SW480 (cell line): ENCODE data around the gene EWSR1.

Source experiments
- DNase-seq: peaks from one replicate; pipeline ENCODE4 v3.0.0-alpha.2; 2016; ENCODE audit warnings: low spot score

The EWSR1 gene

DNA sequence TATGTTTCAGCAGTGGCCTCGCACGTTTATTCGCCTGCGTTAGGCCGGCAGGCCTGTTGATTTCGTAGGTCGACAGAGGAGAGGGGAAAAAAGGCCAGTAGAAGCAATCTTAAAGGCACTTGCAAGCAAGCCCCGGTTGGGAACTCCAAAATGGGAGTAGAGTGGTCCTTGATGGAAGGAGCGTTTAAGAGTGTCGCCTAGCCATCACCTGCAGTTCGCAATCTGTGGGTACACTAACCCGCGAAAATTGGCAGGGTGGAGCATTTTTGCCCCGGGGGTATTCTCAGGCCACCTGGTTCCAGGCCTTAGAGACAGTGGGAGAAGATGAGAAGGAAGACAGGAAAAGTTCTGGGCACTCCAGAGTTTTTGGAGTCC is 1.1 kb downstream of the EWSR1 start:
- DNase-seq = no peak

DNA sequence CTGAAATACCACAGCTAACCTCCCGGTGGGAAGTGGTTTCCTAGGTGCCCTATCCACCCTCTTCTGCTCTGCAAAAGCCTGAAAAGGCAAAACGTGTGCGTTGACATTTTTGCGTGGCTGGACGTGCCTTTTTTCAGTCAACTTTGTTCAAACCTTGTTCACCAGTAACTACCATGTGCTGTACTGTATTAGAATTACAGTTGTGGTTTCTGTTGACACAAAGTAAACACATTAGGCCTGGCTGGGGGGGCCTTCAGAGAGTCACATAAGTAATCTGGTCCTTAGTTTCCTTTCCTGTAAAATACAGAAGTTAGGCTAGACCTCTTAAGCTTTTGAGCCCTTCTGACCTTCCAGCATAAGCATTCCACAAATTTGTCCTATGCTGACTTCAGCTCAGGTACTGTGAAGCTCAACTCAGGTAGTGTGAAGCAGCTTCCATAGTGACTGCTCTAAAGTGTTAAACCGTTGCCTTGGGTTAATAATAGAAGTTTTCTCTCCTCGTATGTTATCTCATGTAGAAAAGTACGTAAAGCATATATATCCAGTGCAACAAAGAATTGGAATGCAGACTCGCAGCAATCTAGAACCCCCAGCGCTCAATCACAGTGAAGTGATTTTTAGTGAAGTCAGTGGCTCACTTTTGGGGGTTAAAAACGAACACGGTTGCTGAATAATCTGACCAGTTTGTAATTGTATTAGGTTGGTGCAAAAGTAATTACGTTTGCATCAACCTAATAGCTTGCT is 1.8 kb downstream of the EWSR1 start:
- DNase-seq = no peak

GRCh38 chr22:29270475-29271271 is 2.6 kb downstream of the EWSR1 start:
- DNase-seq = no peak

GRCh38 chr22:29272624-29273023 is 4.6 kb downstream of the EWSR1 start:
- no peak for DNase-seq

GRCh38 chr22:29275167-29275566 is 7.1 kb downstream of the EWSR1 start:
- DNase-seq = no peak

DNA sequence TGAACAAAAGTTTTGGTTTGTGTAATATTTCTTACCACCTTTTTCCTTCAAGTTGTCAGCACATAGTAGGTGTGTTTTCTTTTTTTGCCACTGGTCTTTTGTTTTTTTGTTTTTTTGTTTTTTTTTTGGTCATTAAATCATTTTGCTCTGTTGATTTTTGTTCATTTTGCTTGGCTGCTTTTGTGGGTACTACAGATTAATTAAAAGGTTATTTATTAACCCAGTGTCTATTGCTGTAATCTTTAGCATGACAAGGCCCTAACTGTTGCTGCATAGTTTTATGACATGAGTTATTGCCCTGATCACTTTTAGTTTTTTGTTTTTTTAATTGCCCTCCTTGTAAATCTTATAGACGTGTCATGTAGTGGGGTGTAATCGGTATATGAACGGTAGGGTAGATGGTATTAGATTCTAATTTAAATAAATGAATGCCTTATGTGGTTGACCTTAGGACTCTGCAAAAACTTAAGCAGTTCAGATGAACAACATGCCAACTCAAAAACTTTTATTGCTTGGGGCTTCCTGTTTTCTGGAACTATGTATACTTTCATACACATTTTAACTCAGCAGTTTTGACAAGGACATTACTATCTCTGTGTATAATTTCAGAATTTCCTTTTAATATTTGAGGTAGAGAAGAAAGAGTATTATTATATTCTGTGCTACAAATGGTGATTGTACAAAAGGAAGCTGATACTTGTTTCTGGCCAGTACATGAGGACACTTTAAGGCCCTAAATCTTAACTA is 7.9 kb downstream of the EWSR1 start:
- DNase-seq = peak; percentile 52

- DNase-seq = no peak
Measured at GRCh38 chr22:29277927-29278326, 9.9 kb downstream of the EWSR1 start.

- no peak for DNase-seq
Measured at GRCh38 chr22:29284196-29284595, 16.1 kb downstream of the EWSR1 start.

DNA sequence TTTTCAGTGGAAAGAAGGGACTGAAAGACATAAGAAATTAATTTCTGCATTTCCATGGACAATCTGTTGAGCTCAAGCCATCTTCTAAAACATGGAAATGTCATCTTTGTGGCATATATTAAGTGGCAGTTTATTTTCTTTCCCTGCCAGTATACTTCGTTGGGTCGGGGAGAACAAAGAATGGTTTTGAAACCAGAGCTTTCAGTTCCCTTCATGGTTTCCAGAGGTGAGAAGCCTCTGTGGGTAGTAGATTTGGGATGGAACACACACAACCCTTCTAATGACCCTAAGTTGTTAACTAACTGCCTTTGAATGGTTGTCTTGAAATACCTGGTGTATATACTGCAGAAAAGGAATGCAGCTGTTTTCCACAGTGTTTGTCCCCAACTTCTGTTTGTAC is 20.8 kb downstream of the EWSR1 start:
- DNase-seq = no peak

- no peak for DNase-seq
Measured at GRCh38 chr22:29290061-29290460, 22.0 kb downstream of the EWSR1 start.

- DNase-seq = no peak
Measured at GRCh38 chr22:29291215-29291614, 23.1 kb downstream of the EWSR1 start.

- no peak for DNase-seq
Measured at GRCh38 chr22:29292379-29292778, 24.3 kb downstream of the EWSR1 start.

DNA sequence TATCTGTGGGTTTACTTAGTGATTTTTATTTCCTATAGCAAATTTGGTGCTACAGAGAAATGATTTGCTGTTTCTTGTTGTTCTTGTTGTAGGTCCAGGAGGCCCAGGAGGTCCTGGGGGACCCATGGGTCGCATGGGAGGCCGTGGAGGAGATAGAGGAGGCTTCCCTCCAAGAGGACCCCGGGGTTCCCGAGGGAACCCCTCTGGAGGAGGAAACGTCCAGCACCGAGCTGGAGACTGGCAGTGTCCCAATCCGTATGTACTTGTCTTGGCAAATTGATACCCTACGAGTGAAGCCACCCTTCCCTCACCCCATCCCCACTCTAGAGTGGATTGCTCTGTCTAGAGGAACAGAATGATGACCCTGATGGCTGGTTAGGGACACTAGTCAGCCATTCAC is 30.6 kb downstream of the EWSR1 start:
- DNase-seq = no peak

GRCh38 chr22:29299136-29299900 is 31.2 kb downstream of the EWSR1 start:
- no peak for DNase-seq

DNA sequence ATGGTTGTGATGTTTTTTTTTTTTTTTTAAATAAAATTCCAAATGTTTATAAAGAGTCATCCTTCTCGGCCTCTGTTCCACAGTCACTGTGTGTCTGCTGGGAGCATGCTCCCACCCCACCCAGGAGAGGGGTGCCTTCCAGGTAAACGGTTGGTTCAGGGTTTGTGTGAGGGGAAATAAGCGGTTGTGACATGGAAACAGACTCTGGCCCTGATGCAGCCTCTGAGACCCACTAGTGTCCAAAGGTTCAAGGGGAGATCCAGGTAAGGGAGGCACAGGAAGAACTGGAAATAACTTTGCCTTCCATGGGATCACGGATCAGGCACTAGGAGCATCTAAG is 32.4 kb downstream of the EWSR1 start:
- DNase-seq = no peak

GRCh38 chr22:29300807-29301601 is 32.9 kb downstream of the EWSR1 start:
- DNase-seq = no peak

- DNase-seq = no peak
Measured at GRCh38 chr22:29301716-29302401, 33.8 kb downstream of the EWSR1 start.

DNA sequence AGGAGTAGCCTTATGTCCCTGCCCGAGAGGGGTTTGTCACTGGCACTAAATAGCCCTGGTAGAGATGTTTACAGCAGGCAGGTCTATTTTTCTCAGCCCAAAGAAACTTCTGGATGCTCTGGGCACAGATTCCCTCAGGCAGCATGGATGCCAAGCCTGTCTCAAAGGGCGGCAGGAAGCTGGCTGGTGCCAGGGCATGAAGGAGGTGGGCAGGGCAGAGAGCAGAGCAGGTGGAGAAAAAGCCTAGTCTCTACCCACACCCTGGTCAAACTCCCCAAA is 34.3 kb downstream of the EWSR1 start:
- DNase-seq = no peak

DNA sequence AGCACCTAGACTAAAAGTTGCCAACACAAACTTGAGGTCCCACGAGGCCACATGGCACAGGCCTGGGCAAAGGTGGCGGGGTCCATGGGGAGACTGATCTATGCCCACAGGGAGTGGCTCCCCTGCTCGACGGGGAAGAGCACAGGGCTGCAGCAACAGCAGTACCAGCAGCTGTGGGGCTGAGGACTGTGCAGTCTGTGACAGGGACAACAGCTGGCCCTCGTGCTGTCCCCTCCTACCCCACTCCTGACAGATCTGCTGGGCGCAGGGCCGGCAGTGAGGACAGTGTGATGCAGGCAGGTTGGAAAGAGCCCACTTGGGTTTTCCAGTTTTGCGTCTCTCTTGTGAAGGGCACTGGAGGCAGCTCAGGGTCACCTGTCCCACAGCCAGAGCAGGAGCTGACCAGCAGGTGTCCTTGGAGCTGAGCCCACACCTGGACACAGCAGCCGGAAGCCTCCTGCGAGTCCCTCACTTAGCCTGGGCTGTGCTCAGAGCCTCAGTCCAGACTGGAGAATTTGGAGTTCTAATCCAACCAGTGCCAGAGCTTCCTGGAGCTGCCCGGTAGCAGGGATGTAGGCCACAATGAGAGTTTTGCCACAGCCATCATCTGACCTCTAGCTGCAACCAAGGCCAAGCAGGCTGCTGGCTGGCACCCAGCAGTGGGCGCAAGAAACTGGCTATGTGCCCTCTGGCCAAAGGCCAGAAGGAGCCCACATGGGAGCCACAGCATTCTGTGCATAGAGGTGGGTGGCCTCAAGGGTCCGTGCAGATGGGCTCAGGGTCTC is 34.8 kb downstream of the EWSR1 start:
- DNase-seq = no peak

DNA sequence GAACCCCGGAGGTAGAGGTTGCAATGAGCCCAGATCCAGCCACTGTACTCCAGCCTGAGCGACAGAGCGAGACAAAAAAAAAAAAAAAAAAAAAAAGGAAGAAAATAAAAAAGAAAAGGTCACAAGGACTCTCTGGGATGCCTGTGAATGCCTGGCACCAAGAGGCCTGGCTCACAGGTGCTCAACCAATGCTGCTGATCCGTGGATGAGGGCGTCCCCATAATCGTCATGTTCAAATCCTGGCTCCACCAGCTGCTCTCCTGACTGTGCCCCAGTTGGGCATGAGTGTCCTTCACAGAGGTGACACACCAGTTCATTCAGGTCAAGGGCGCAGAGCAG is 37.7 kb downstream of the EWSR1 start:
- DNase-seq = no peak
